ENCODE measurements around the gene RXRA.

RXRA gene

GRCh38 chr9:134433101-134433500, 106.8 kb downstream of the RXRA start:
- H3K4me3 ChIP-seq = no peak overlapping the region
- TF ChIP-seq CTCF (IDR thresholded peaks at IDR 0.05) = no peak
- peak overlapping the region; percentile 18 to 97 for H3K27ac ChIP-seq
- no peak for DNase-seq (ENCODE audit: low spot score)

- Histone ChIP-seq H3K4me3 (peak overlapping the region; percentile 64), H3K27ac (peak overlapping the region; percentile 85 to 97)
- TF ChIP-seq CTCF (IDR thresholded peaks at IDR 0.05) = no peak
- DNase-seq (ENCODE audit: low spot score) = no peak
Observed at GRCh38 chr9:134433909-134434882, 107.9 kb downstream of the RXRA start.

- H3K27ac ChIP-seq = peak overlapping the region; percentile 85 to 97
- H3K4me3 ChIP-seq = peak overlapping the region; percentile 64
- TF ChIP-seq CTCF (IDR thresholded peaks at IDR 0.05) = no peak
- peak; percentile 96 for DNase-seq (ENCODE audit: low spot score)
Observed at GRCh38 chr9:134434894-134435506, 108.7 kb downstream of the RXRA start.

- no peak for DNase-seq (ENCODE audit: low spot score)
Observed at GRCh38 chr9:134435550-134436378, 109.5 kb downstream of the RXRA start.

GRCh38 chr9:134436379-134436762, 110.1 kb downstream of the RXRA start:
- DNase-seq (ENCODE audit: low spot score) = no peak
- TF ChIP-seq CTCF (IDR thresholded peaks at IDR 0.05) = no peak
- H3K4me3 ChIP-seq = no peak overlapping the region
- H3K27ac ChIP-seq = peak overlapping the region; percentile 85 to 97

More at GRCh38 chr9:134435550-134436378, 109.5 kb downstream of the RXRA start:
- TF ChIP-seq CTCF (IDR thresholded peaks at IDR 0.05) = no peak
- Histone ChIP-seq H3K4me3 (peak overlapping the region; percentile 64), H3K27ac (peak overlapping the region; percentile 85 to 97)

- Histone ChIP-seq H3K4me3 (no peak overlapping the region), H3K27ac (peak overlapping the region in 1 of 2 donors; percentile 97)
- no peak for TF ChIP-seq CTCF (IDR thresholded peaks at IDR 0.05)
- DNase-seq (ENCODE audit: low spot score) = no peak
Observed at GRCh38 chr9:134436911-134437310, 110.7 kb downstream of the RXRA start.

All from coronary artery (tissue), 2 donors.